Parathyroid adenoma (tissue), 2 donors: ENCODE results near the gene ACP5.

ENCODE experiments used
- H2AFZ ChIP-seq: fragments of 300-600 bp; sonication (generic); one replicate; pipeline ENCODE4 v1.7.0; 2017; ENCODE audit warnings: antibody characterized with exemption, mild to moderate bottlenecking
- H3K27ac ChIP-seq: fragments of 300-600 bp; sonication (generic); one replicate; pipeline ENCODE4 v1.7.0; 2017
- H3K27me3 ChIP-seq: fragments of 300-600 bp; sonication (generic); one replicate; pipeline ENCODE4 v1.7.0; 2017; ENCODE audit warnings: low read length; ENCODE audit not compliant: control insufficient read depth, insufficient read depth
- H3K36me3 ChIP-seq: fragments of 300-600 bp; sonication (generic); one replicate; pipeline ENCODE4 v1.7.0; 2017; ENCODE audit warnings: low read length; ENCODE audit not compliant: control insufficient read depth, insufficient read depth
- H3K4me1 ChIP-seq: fragments of 300-600 bp; sonication (generic); one replicate; pipeline ENCODE4 v1.7.0; 2017; ENCODE audit warnings: control low read depth
- H3K4me2 ChIP-seq: fragments of 300-600 bp; sonication (generic); one replicate; pipeline ENCODE4 v1.7.0; 2017; ENCODE audit warnings: low read length
- H3K4me3 ChIP-seq: fragments of 300-600 bp; sonication (generic); one replicate; pipeline ENCODE4 v1.7.0; 2017; ENCODE audit warnings: low read depth, low read length
- H3K79me2 ChIP-seq: fragments of 300-600 bp; sonication (generic); one replicate; pipeline ENCODE4 v1.7.0; 2017; ENCODE audit warnings: control low read depth
- H3K9ac ChIP-seq: fragments of 300-600 bp; sonication (generic); one replicate; pipeline ENCODE4 v1.7.0; 2017; ENCODE audit warnings: mild to moderate bottlenecking
- H3K9me3 ChIP-seq: fragments of 300-600 bp; sonication (generic); one replicate; pipeline ENCODE4 v1.7.0; 2017; ENCODE audit warnings: low read length; ENCODE audit not compliant: control insufficient read depth
- TF ChIP-seq, protein P1 (sequence below): fragments of 300-600 bp; sonication (generic); IDR thresholded peaks from one replicate; pipeline ENCODE4 v1.7.0; 2017; ENCODE audit warnings: antibody characterized with exemption, mild to moderate bottlenecking
- donor health status: primary hyperparathyroidism.

The ACP5 gene

GRCh38 chr19:11594084-11594483 lies 16.6 kb upstream of the ACP5 start:
- Histone ChIP-seq H3K4me3 (no peak overlapping the region), H3K79me2 (peaks cover 11% of the 10 kb centered on the region), H3K9ac (no peak overlapping the region), H3K36me3 (no peaks in the 10 kb centered on the region), H3K27ac (no peak overlapping the region), H2AFZ (no peak overlapping the region), H3K27me3 (no peaks in the 10 kb centered on the region), H3K4me2 (no peak overlapping the region), H3K4me1 (no peaks in the 10 kb centered on the region), H3K9me3 (no peaks in the 10 kb centered on the region)
- TF ChIP-seq, protein P1, sequence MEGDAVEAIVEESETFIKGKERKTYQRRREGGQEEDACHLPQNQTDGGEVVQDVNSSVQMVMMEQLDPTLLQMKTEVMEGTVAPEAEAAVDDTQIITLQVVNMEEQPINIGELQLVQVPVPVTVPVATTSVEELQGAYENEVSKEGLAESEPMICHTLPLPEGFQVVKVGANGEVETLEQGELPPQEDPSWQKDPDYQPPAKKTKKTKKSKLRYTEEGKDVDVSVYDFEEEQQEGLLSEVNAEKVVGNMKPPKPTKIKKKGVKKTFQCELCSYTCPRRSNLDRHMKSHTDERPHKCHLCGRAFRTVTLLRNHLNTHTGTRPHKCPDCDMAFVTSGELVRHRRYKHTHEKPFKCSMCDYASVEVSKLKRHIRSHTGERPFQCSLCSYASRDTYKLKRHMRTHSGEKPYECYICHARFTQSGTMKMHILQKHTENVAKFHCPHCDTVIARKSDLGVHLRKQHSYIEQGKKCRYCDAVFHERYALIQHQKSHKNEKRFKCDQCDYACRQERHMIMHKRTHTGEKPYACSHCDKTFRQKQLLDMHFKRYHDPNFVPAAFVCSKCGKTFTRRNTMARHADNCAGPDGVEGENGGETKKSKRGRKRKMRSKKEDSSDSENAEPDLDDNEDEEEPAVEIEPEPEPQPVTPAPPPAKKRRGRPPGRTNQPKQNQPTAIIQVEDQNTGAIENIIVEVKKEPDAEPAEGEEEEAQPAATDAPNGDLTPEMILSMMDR = no peak

GRCh38 chr19:11587975-11588631 lies 10.7 kb upstream of the ACP5 start:
- no peak overlapping the region for H3K9ac ChIP-seq
- TF ChIP-seq, protein P1 = no peak
- no peak overlapping the region for H3K27ac ChIP-seq
- no peaks in the 10 kb centered on the region for H3K4me1 ChIP-seq
- no peaks in the 10 kb centered on the region for H3K36me3 ChIP-seq
- H2AFZ ChIP-seq = peak overlapping the region; percentile 72
- no peaks in the 10 kb centered on the region for H3K27me3 ChIP-seq
- H3K4me3 ChIP-seq = no peak overlapping the region
- no peaks in the 10 kb centered on the region for H3K79me2 ChIP-seq
- H3K9me3 ChIP-seq = no peaks in the 10 kb centered on the region
- H3K4me2 ChIP-seq = no peak overlapping the region

DNA sequence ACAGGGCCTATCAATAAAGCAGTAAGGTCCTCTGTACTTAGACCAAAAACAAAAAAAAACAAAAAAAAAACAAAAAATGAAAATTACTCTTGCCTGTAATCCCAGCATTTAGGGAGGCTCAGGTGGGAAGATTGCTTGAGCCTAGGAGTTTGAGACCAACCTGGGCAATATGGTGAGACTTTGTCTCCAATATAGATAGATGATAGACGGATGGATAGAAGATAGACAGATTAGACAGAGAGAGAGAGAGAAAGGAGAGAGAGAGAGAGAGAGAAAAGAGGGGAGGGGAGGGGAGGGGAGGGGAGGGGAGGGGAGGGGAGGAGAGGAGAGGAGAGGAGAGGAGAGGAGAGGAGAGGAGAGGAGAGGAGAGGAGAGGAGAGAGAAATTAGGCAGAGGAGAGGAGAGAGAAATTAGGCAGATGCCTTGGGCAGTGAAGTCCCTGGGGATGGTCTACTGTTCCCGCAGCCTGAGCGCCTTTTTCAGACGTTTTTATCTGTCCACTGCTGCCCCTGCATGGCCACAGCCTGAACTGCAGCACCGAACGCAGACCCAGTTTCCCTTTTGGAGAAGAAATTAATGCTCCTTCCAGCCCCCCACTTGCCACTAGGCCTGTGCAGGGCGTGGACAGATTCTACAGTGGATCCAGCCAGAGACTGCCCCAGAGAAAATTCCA lies 10.0 kb upstream of the ACP5 start:
- H3K79me2 ChIP-seq = no peaks in the 10 kb centered on the region
- H2AFZ ChIP-seq = peak overlapping the region; percentile 72
- H3K9ac ChIP-seq = no peak overlapping the region

GRCh38 chr19:11586331-11586730 lies 8.9 kb upstream of the ACP5 start:
- Histone ChIP-seq H3K79me2 (no peaks in the 10 kb centered on the region), H3K4me2 (no peak overlapping the region), H3K36me3 (no peaks in the 10 kb centered on the region), H3K9me3 (no peaks in the 10 kb centered on the region), H3K27ac (no peak overlapping the region), H3K27me3 (no peaks in the 10 kb centered on the region), H3K9ac (no peak overlapping the region), H3K4me1 (no peaks in the 10 kb centered on the region), H2AFZ (no peak overlapping the region), H3K4me3 (no peak overlapping the region)
- TF ChIP-seq, protein P1 = no peak

More for the DNA sequence above, 10.0 kb upstream of the ACP5 start:
- Histone ChIP-seq H3K4me2 (no peak overlapping the region), H3K27ac (no peak overlapping the region), H3K4me3 (no peak overlapping the region), H3K9me3 (no peaks in the 10 kb centered on the region), H3K36me3 (no peaks in the 10 kb centered on the region), H3K4me1 (no peaks in the 10 kb centered on the region), H3K27me3 (no peaks in the 10 kb centered on the region)
- TF ChIP-seq, protein P1 = peak; percentile 93
